Breast epithelium (tissue), 3 donors: ENCODE results near the gene GRM4.

ENCODE experiments used
- POLR2A ChIP-seq: fragments of 450-650 bp; IDR thresholded peaks from one replicate; pipeline ENCODE4 v1.6.1; 2016; ENCODE audit warnings: antibody characterized with exemption, mild to moderate bottlenecking, moderate library complexity
- TF ChIP-seq, protein P1 (sequence below), 3 donors: fragments of 450-650 bp; IDR thresholded peaks; one replicate each; pipeline ENCODE4 v1.5.1; 2016 to 2017; ENCODE audit warnings: antibody characterized with exemption in 3 of 3, mild to moderate bottlenecking in 3 of 3, moderate library complexity in 3 of 3

DNA sequence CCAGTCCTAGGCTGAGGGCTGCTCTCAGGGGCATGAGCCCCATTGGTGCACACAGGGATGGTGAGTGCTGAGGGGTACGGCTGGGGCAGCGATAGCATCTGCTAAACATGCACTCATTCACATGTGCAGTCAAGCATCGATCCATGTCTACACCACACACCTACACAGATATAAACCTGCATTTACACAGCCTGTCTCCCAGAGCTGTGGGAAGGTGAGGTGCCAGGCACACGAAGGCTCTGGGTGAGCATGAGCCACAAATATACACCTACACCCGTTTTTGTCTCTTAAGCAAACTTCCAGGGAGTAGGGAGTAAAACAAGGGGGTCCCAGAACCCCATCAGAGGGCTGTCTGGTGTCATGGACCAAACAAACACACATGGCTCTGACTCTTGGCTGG, 99.3 kb downstream of the GRM4 start:
- TF ChIP-seq POLR2A = no peak
- TF ChIP-seq, protein P1, sequence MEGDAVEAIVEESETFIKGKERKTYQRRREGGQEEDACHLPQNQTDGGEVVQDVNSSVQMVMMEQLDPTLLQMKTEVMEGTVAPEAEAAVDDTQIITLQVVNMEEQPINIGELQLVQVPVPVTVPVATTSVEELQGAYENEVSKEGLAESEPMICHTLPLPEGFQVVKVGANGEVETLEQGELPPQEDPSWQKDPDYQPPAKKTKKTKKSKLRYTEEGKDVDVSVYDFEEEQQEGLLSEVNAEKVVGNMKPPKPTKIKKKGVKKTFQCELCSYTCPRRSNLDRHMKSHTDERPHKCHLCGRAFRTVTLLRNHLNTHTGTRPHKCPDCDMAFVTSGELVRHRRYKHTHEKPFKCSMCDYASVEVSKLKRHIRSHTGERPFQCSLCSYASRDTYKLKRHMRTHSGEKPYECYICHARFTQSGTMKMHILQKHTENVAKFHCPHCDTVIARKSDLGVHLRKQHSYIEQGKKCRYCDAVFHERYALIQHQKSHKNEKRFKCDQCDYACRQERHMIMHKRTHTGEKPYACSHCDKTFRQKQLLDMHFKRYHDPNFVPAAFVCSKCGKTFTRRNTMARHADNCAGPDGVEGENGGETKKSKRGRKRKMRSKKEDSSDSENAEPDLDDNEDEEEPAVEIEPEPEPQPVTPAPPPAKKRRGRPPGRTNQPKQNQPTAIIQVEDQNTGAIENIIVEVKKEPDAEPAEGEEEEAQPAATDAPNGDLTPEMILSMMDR (IDR thresholded peaks at IDR 0.05) = no peak
